RWPE1 (cell line): ENCODE results near the gene ROS1.
A peak's percentile ranks its signal among the peaks of the same experiment; 100 is the strongest.
"Not testable (repeated sequence)": the region's sequence is repeated elsewhere in the genome, so short reads cannot be mapped to it uniquely, and the experiment has no call there.

Source experiments
- CTCF ChIA-PET: fragments of 350-600 bp; sonication (Branson Sonifier 250); formaldehyde crosslinking; extraction: SDS; loops from one replicate; lab custom pipeline; 2021; lab: Yijun Ruan, JAX
- POLR2A ChIA-PET: fragments of 400-600 bp; formaldehyde crosslinking; extraction: SDS; loops from one replicate; lab custom pipeline; 2020; ENCODE audit warnings: antibody characterized with exemption; ENCODE audit not compliant: low non-redundant PET; lab: Yijun Ruan, JAX
- DNase-seq: peaks from one replicate; pipeline ENCODE4 v3.0.0; 2012; ENCODE audit warnings: low spot score
- H3K27ac ChIP-seq: fragments of 450-650 bp; 2 replicates; pipeline ENCODE4 v1.5.1; 2017
- CTCF ChIP-seq: fragments of 450-650 bp; conservative IDR thresholded peaks from 2 replicates; pipeline ENCODE4 v1.5.1; 2017; ENCODE audit warnings: low read depth, mild to moderate bottlenecking

Gene ROS1

DNA sequence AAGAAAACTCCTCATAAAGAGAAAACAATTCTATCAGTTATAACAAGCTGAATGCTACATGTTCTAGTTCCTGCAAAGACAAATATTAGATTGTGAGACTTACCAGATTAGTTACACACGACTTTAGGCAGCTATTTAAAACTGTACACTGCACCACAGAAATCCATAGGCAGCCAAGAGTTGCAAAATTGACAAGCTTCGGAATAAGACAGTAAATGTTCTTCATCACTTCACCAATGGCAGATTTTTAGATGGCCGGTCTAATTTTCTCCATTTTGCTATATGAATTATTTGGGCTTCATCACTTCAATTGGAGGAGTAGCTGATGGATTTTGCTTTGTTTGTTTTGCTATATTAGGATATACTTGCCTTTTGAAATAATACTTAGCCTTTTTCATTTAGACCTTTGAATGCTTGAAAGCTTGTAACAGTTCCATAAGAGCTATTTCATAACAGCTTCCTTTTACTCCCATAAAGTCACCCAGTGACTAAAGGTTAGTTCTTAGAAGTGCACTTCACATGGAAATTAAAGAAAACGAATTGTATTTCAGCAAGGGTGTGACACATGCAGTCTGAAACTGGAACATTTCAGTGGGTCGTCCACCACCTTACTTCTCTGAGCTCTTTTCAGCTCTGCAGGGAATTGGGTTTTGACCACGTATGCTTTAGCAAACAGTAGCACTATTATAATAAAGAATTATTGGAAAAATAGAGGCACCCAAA is at the start of gene ROS1:
Gene ROS1, minus strand, starts transcription at position 512 of the 723 bp plus-strand sequence. Its CDS starts 286 bp downstream, at position 226.
- no peak for TF ChIP-seq CTCF
- H3K27ac ChIP-seq: peak within 1 kb of the TSS; percentile 53
- ChIA-PET CTCF (interaction anchor here (1.3 to 1.9 kb wide), 2 partner anchors 24 to 25 kb away, joined by 3 to 6 read pairs; no protein-coding TSS in a partner anchor), POLR2A (no interaction called here)
- DNase-seq: no peak

DNA sequence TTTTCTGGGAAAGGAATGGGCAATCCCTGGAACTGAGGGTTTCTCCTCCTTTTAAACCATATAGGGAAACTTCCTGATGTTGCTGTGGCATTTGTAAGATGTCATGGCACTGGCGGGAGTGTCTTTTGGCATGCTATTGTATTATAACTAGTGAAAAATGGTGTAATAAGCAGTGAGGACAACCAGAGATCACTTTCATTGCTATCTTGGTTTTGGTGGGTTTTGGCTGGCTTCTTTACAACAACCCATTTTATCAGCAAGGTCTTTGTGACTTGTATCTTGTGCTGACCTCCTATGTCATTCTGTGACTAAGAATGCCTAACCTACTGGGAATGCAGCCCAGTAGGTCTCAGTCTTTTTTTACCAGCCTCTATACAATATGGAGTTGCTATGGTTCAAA is 47.7 kb upstream of the ROS1 start:
- CTCF ChIA-PET: no interaction called here
- no peak for TF ChIP-seq CTCF
- no peak overlapping the region for H3K27ac ChIP-seq
- POLR2A ChIA-PET: no interaction called here
- DNase-seq: no peak

GRCh38 chr6:117472667-117473066 is 46.9 kb upstream of the ROS1 start:
- POLR2A ChIA-PET: no interaction called here

GRCh38 chr6:117469791-117470190 is 44.0 kb upstream of the ROS1 start:
- H3K27ac ChIP-seq: no peak overlapping the region
- no peak for DNase-seq
- TF ChIP-seq CTCF: no peak
- ChIA-PET POLR2A (no interaction called here), CTCF (no interaction called here)

More at GRCh38 chr6:117472667-117473066, 46.9 kb upstream of the ROS1 start:
- CTCF ChIA-PET: no interaction called here
- DNase-seq: no peak
- no peak overlapping the region for H3K27ac ChIP-seq
- TF ChIP-seq CTCF: no peak

DNA sequence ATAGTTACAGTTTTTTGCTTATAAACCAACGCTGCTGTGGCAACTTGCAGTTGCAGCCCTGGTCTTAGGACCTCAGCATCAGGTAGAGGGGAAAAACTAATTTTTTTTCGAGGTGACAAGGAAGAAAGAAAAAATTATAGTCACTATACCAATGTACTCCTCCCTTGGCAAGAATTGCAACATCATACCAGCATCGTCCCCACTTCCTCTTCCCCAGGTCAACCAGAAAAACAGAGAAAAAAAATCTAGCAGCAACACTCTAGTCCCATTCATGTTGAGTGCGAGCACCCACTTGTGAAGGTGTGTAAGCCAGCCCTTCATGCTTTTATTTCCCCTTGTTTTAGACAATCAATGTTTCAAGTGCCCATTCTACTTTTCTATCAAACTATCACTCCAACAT is 43.6 kb upstream of the ROS1 start:
- CTCF ChIA-PET: no interaction called here
- POLR2A ChIA-PET: no interaction called here
- DNase-seq: no peak
- no peak for TF ChIP-seq CTCF
- no peak overlapping the region for H3K27ac ChIP-seq

GRCh38 chr6:117468527-117468926 is 42.8 kb upstream of the ROS1 start:
- DNase-seq, H3K27ac ChIP-seq, POLR2A ChIA-PET: not testable (repeated sequence)
- CTCF ChIA-PET: interaction anchor here (0.5 kb wide), 1 partner anchor 19 kb away, joined by 7 read pairs; no protein-coding TSS in a partner anchor

- DNase-seq: no peak
- no peak overlapping the region for H3K27ac ChIP-seq
- ChIA-PET CTCF (no interaction called here), POLR2A (no interaction called here)
- no peak for TF ChIP-seq CTCF
Observed at GRCh38 chr6:117467876-117468275, 42.1 kb upstream of the ROS1 start.
